K562 (cell line): ENCODE data around the gene TMEM187. TPM values are rescaled to one million over a fixed set of nuclear protein-coding genes. Genes with fewer than 3 reads are reported as not detected.

Experiments
- ATAC-seq: fragments of 200-7000 bp; cut with Tn5 transposase; 3 replicates; pipeline ENCODE4 v1.9.1; 2020; ENCODE audit warnings: moderate library complexity
- BruUV-seq: library from RNA; stranded (reverse); fragments of 400-500 nt; replicated peaks from 2 replicates; lab custom pipeline; 2021; lab: Mats Ljungman, UMichigan
- CTCF ChIA-PET: fragments of 300-600 bp; formaldehyde crosslinking; extraction: SDS; loops from one replicate; lab custom pipeline; 2021; ENCODE audit warnings: low intra/inter-chr PET ratio; lab: Yijun Ruan, JAX
- POLR2A ChIA-PET: fragments of 300-600, 350-650 bp; sonication (Branson Sonifier 250); formaldehyde crosslinking; extraction: SDS; loops from one replicate; lab custom pipeline; 2021; ENCODE audit warnings: antibody characterized with exemption, inconsistent platforms; lab: Yijun Ruan, JAX
- DNase-seq, 4 experiments: peaks; one replicate each; pipeline versions ENCODE4 v3.0.0 to v3.0.0-alpha.2; 2011 to 2018; ENCODE audit warnings: low spot score in 3 of 4, mixed read lengths in 3 of 4; ENCODE audit errors: extremely low read depth in 1 of 4
- FAIRE-seq: peaks from 2 replicates; lab custom pipeline; 2011; peaks lifted over from hg19 to GRCh38; lab: Jason Lieb, UNC
- H2AFZ ChIP-seq: 2 replicates; pipeline ENCODE4 v1.6.0; 2011; ENCODE audit warnings: low read depth, low read length, control low read depth, inconsistent platforms
- H3K27ac ChIP-seq: fragments of 200-600 bp; 3 replicates; pipeline ENCODE4 v1.8.0; 2011; ENCODE audit warnings: low read depth, mild to moderate bottlenecking, control low read depth, inconsistent platforms, low read length, moderate library complexity, mixed read lengths; ENCODE audit errors: extremely low read depth
- H3K27me3 ChIP-seq, 2 experiments: fragments of 300-600 bp in 1 of 2; 2 replicates in 1 of 2; 3 replicates in 1 of 2; pipeline versions ENCODE4 v1.6.0 to v1.8.0; 2011; ENCODE audit warnings: inconsistent platforms in 2 of 2, low read length in 2 of 2, mild to moderate bottlenecking in 1 of 2, mixed read lengths in 1 of 2, moderate library complexity in 1 of 2; ENCODE audit not compliant: control insufficient read depth in 2 of 2, insufficient read depth in 2 of 2
- H3K36me3 ChIP-seq: fragments of 300-600 bp; 3 replicates; pipeline ENCODE4 v1.8.0; 2011; ENCODE audit warnings: mild to moderate bottlenecking, low read length, inconsistent platforms; ENCODE audit not compliant: control insufficient read depth, insufficient read depth
- H3K4me1 ChIP-seq, 2 experiments: fragments of 200-600 bp in 1 of 2; replicated peaks in 1 of 2; 2 replicates in 1 of 2; 3 replicates in 1 of 2; pipeline versions ENCODE4 v1.5.1 to v1.8.0; 2011; ENCODE audit warnings: inconsistent platforms in 2 of 2, low read length in 2 of 2, mild to moderate bottlenecking in 1 of 2, mixed read lengths in 1 of 2, moderate library complexity in 1 of 2; ENCODE audit not compliant: control insufficient read depth in 2 of 2, insufficient read depth in 2 of 2
- H3K4me2 ChIP-seq: 2 replicates; pipeline ENCODE4 v1.6.1; 2011; ENCODE audit warnings: low read length, control low read depth, inconsistent platforms, mixed read lengths; ENCODE audit not compliant: insufficient read depth
- H3K4me3 ChIP-seq: fragments of 200-600 bp; sonication (generic), shearing (Covaris generic); 2 replicates; pipeline ENCODE4 v1.5.1; 2016; ENCODE audit warnings: control low read depth, inconsistent platforms
- H3K79me2 ChIP-seq: fragments of 200-600 bp; 3 replicates; pipeline ENCODE4 v1.8.0; 2011; ENCODE audit warnings: low read length, inconsistent platforms; ENCODE audit not compliant: control insufficient read depth, insufficient read depth
- H3K9ac ChIP-seq, 2 experiments: 2 replicates each; pipeline versions ENCODE4 v1.6.0 to v1.6.1; 2011; ENCODE audit warnings: low read depth in 2 of 2, low read length in 2 of 2, control low read depth in 1 of 2, inconsistent platforms in 1 of 2, mild to moderate bottlenecking in 1 of 2, mixed read lengths in 1 of 2; ENCODE audit not compliant: insufficient read depth in 1 of 2
- H3K9me1 ChIP-seq: one replicate; pipeline ENCODE4 v1.6.0; 2011; ENCODE audit warnings: inconsistent platforms, mild to moderate bottlenecking, low read length, moderate library complexity; ENCODE audit not compliant: control insufficient read depth, insufficient read depth
- H3K9me3 ChIP-seq: replicated peaks from 2 replicates; pipeline ENCODE4 v1.5.1; 2011; ENCODE audit warnings: low read depth, low read length, inconsistent platforms; ENCODE audit not compliant: control insufficient read depth, insufficient read depth
- H4K20me1 ChIP-seq: replicated peaks from 2 replicates; pipeline ENCODE4 v1.6.1; 2011; ENCODE audit warnings: low read length, inconsistent platforms, mixed read lengths; ENCODE audit not compliant: control insufficient read depth, insufficient read depth
- CBFB ChIP-seq: sonication (generic); formaldehyde crosslinking; IDR thresholded peaks from 2 replicates; pipeline ENCODE4 v1.4.0; 2020; ENCODE audit warnings: mild to moderate bottlenecking, missing genetic modification reagents
- POLR2G ChIP-seq: fragments of 200-400 bp; formaldehyde crosslinking; IDR thresholded peaks from 2 replicates; pipeline ENCODE4 v1.6.1; 2017; ENCODE audit warnings: low read depth, mild to moderate bottlenecking, antibody characterized with exemption, low read length, moderate library complexity
- RBFOX2 ChIP-seq: fragments of 200-400 bp; formaldehyde crosslinking; IDR thresholded peaks from 2 replicates; pipeline ENCODE4 v1.6.1; 2017; ENCODE audit warnings: low read depth, mild to moderate bottlenecking, low read length, moderate library complexity
- YBX1 ChIP-seq: fragments of 450-650 bp; IDR thresholded peaks from 2 replicates; pipeline ENCODE4 v1.7.1; 2016; ENCODE audit warnings: mild to moderate bottlenecking
- WGBS: fragments of 100-300 bp; shearing (Covaris generic); methylation state at CpG from one replicate; pipeline ENCODE4 v1.1.6; 2016; ENCODE audit warnings: low coverage, mixed read lengths; ENCODE audit not compliant: insufficient coverage; ENCODE audit errors: missing lambda C conversion rate; 5-methylcytosine and 5-hydroxymethylcytosine counted together
- in situ Hi-C: fragments of 300-500 bp; cut with MboI; formaldehyde crosslinking; loops from 4 replicates; pipeline ENCODE4 v1.15.0; 2018; ENCODE audit warnings: inconsistent platforms, mixed read lengths
- intact Hi-C: fragments of 100-400 bp; cut with micrococcal nuclease; formaldehyde crosslinking; loops from 2 replicates; pipeline ENCODE4 v1.14.2; 2022
- polyA plus RNA-seq, 8 experiments: library from polyadenylated mRNA; depleted of rRNA in 4 of 8; stranded (reverse) in 5 of 8; unstranded in 3 of 8; fragments of >200 nt; fragmentation: Nextera tagmentation in 2 of 8; fragmentation: Illumina TruSeq in 1 of 8; extraction: Ambion mirVana in 2 of 8; extraction: Trizol in 1 of 8; gene quantifications; 2 replicates each; pipeline versions ENCODE4 v1.2.1 to v1.2.3, GENCODE V29; 2011 to 2014; ENCODE audit warnings: inconsistent platforms in 1 of 8, missing spikeins in 1 of 8
- total RNA-seq, 7 experiments: library from RNA; depleted of rRNA in 6 of 7; stranded (reverse); fragments of >200 nt in 6 of 7; fragmentation: Illumina TruSeq in 2 of 7; extraction: Trizol in 2 of 7; gene quantifications; 2 replicates each; pipeline versions ENCODE4 v1.2.1 to v1.2.3, GENCODE V29; 2011 to 2021; ENCODE audit warnings: low replicate concordance in 1 of 7

Gene TMEM187
- total and polyA plus RNA-seq, 9 of the 15 experiments (the other 6 are each of a cell fraction or from before 2014, with no cell fraction given) = 0.13 to 6.4 (median 1.6) TPM

DNA sequence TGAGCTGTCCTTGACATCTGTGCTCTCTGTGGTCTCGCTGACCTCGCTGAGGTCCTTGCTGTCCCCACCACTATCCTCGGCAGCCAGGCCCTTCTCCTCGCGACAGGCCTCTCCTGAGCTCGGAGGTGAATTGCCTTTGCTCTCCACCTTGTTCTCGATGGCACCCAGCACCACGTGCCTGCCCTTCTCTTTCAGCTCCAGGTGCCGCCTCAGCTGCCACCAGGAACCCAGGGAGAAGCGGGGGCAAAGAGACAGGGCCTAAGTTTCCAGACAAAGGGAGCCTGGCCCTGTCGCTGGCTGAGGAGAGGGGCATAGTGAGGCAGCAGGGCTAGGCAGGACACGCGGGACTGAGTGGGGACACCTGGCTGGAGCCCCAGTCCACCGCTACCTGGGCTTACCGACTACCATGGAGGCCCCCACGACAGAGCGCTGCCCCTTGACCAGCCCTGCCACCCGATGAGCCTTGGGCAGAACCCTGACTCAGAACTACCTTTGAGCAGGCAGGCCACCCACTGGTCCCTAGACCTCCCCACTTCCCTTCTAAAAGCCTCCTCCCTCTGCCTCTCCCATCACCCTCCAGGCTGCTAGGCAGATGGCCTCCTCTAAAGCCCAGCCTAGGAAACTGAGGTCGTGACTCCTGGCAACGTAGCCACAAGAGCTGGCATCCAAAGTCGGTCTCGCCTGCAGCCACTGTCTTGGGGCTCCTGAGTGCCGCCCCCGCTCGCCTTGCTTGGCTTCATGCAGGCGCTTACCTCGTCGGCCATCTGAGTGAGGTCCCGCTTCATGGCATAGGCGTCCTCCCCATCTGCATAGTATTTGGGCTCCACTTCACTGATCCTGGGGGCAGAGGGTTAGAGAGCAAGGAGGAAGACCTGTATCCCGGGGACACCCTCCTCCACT, 42.3 kb upstream of the TMEM187 start:
- POLR2A ChIA-PET = interaction anchor here (0.6 to 0.9 kb wide), 2 partner anchors 36 to 216 kb away, joined by 3 to 4 read pairs; no protein-coding TSS in a partner anchor
- H3K9me1 ChIP-seq = no peaks in the 10 kb centered on the region
- peaks cover 58% of the 10 kb centered on the region for H3K79me2 ChIP-seq
- no peak for DNase-seq
- TF ChIP-seq CBFB = no peak
- peak; percentile 67 for TF ChIP-seq RBFOX2
- TF ChIP-seq POLR2G = 0 out of 2 replicates have a peak, but pooled peaks have one; percentile 56
- TF ChIP-seq YBX1 = no peak
- TF ChIP-seq, all 486 proteins: peak for 2
- Histone ChIP-seq H3K4me3 (no peak overlapping the region), H3K4me1 (peaks cover 23 to 63% of the 10 kb centered on the region in 2 experiments; a peak in 4 of 5 replicates), H3K36me3 (peaks cover 50% of the 10 kb centered on the region), H3K9ac (peak overlapping the region in 1 of 2 experiments; percentile 78; a peak in 2 of 4 replicates), H3K27ac (peak overlapping the region; percentile 46; the same call in 1 of the 3 replicates), H3K9me3 (no peaks in the 10 kb centered on the region), H3K4me2 (no peak overlapping the region), H4K20me1 (no peaks in the 10 kb centered on the region), H2AFZ (no peak overlapping the region), H3K27me3 (no peaks in the 10 kb centered on the region)
- CTCF ChIA-PET = no interaction called here
- in situ Hi-C loops = no loop called here
- FAIRE-seq (no peak), ATAC-seq (no peak)
- 89% methylated on average over 22 of the region's 31 CpGs for WGBS
- intact Hi-C loops = no loop called here
- BruUV-seq = no TSS peak
